Coronary artery (tissue), 2 donors: ENCODE results near the gene GALNT1.

Source experiments
- DNase-seq: peaks from one replicate; pipeline ENCODE4 v3.0.0-alpha.2; 2017; ENCODE audit warnings: low spot score
- H3K27ac ChIP-seq, 2 donors: fragments of 200-600 bp; sonication (generic); one replicate each; pipeline ENCODE4 v1.5.1; 2016 to 2019
- H3K4me3 ChIP-seq: fragments of 200-600 bp; sonication (generic); 2 replicates; pipeline ENCODE4 v1.5.1; 2016; ENCODE audit warnings: mild to moderate bottlenecking, moderate library complexity
- TF ChIP-seq, protein P1 (sequence below): fragments of 200-600 bp; sonication (generic); IDR thresholded peaks from one replicate; pipeline ENCODE4 v1.5.1; 2019; ENCODE audit warnings: antibody characterized with exemption

Gene GALNT1

GRCh38 chr18:35617865-35618264 is 36.3 kb downstream of the GALNT1 start:
- DNase-seq = no peak
- H3K4me3 ChIP-seq = no peak overlapping the region
- TF ChIP-seq, protein P1, sequence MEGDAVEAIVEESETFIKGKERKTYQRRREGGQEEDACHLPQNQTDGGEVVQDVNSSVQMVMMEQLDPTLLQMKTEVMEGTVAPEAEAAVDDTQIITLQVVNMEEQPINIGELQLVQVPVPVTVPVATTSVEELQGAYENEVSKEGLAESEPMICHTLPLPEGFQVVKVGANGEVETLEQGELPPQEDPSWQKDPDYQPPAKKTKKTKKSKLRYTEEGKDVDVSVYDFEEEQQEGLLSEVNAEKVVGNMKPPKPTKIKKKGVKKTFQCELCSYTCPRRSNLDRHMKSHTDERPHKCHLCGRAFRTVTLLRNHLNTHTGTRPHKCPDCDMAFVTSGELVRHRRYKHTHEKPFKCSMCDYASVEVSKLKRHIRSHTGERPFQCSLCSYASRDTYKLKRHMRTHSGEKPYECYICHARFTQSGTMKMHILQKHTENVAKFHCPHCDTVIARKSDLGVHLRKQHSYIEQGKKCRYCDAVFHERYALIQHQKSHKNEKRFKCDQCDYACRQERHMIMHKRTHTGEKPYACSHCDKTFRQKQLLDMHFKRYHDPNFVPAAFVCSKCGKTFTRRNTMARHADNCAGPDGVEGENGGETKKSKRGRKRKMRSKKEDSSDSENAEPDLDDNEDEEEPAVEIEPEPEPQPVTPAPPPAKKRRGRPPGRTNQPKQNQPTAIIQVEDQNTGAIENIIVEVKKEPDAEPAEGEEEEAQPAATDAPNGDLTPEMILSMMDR = no peak
- H3K27ac ChIP-seq = no peak overlapping the region

GRCh38 chr18:35618289-35618688 is 36.7 kb downstream of the GALNT1 start:
- TF ChIP-seq, protein P1 = no peak
- DNase-seq = no peak
- no peak overlapping the region for H3K27ac ChIP-seq
- no peak overlapping the region for H3K4me3 ChIP-seq

DNA sequence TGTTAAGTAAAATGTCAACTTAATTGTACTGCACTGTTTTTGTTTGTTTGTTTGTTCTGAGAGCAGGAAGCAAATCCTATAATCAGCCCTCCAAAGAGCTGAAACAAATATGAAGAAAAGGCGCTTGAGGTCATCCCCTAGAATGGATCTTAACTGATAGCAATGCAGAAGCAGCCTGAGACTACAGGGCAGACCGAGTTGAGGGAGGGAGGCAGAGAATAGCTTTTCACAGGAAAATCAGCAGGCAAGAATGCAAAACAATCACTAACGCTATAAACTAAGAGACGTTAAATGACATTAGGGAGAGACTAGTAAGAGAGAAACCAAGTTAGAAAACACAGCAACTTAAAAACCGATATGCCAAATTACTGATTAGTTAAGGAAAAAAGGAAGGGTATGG is 37.2 kb downstream of the GALNT1 start:
- TF ChIP-seq, protein P1 = no peak
- no peak for DNase-seq
- H3K4me3 ChIP-seq = no peak overlapping the region
- no peak overlapping the region for H3K27ac ChIP-seq

- Histone ChIP-seq H3K4me3 (no peak overlapping the region), H3K27ac (no peak overlapping the region)
- DNase-seq = no peak
- TF ChIP-seq, protein P1 = no peak
Observed at GRCh38 chr18:35619464-35619863, 37.9 kb downstream of the GALNT1 start.

DNA sequence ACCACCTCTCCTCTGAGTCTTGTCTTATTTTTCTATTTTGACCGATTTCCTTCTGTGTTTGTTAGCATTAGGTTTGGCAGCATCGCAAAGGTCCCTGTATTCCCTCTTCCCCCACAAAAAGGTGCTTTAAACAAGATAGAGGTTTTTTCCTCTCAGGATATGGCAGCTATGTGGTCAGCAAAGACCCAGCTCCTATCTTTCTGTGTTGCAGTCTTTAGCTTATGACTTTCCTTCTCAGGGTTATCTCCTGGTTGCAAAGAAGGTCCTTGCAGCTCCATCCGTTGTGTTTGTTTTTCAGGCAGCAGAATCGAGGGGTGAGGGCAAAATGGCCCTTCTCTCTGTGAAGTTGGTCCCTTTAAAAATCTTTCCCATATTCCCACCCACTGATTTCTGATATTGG is 38.4 kb downstream of the GALNT1 start:
- Histone ChIP-seq H3K4me3 (no peak overlapping the region), H3K27ac (no peak overlapping the region)
- DNase-seq = no peak
- TF ChIP-seq, protein P1 = no peak

- Histone ChIP-seq H3K27ac (no peak overlapping the region), H3K4me3 (no peak overlapping the region)
- DNase-seq = no peak
- TF ChIP-seq, protein P1 = no peak
Observed at GRCh38 chr18:35620765-35621164, 39.2 kb downstream of the GALNT1 start.

DNA sequence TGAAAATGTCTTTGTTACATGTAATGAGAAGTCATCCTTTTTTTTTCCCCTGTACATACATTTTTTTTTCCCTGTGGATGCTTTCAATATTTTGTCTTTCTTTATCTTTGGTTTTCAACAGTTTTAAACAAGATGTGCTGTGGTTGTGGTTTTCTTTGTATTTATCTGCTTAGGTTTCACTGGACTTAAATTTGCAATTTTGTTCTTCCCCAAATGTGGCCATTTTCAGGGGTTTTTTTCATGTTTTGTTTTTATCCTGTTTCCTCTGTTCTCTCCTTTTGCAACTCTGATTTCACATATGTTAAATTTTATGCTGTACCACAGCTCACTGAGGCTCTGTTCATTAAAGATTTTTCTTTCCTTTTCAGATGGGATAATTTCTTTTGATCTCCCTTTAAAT is 41.7 kb downstream of the GALNT1 start:
- no peak for DNase-seq
- no peak overlapping the region for H3K4me3 ChIP-seq
- no peak overlapping the region for H3K27ac ChIP-seq

More for the DNA sequence above, 41.7 kb downstream of the GALNT1 start:
- TF ChIP-seq, protein P1 = no peak
